ENCODE data around the gene PPP2R5B. TPM values are rescaled to one million over a fixed set of nuclear protein-coding genes. Genes with fewer than 3 reads are reported as not detected.
A peak's percentile ranks its signal among the peaks of the same experiment; 100 is the strongest.

PPP2R5B gene
- total RNA-seq, 1 experiment from 2014 or later: 14.0 TPM

- Histone ChIP-seq H3K4me1 (ENCODE audit: control insufficient read depth, insufficient read depth, low read length) (peaks cover 20% of the 10 kb centered on the region), H3K27me3 (ENCODE audit: control insufficient read depth, insufficient read depth, low read length) (no peaks in the 10 kb centered on the region), H3K9me3 (ENCODE audit: control insufficient read depth, insufficient read depth, low read depth, low read length) (no peaks in the 10 kb centered on the region), H3K36me3 (ENCODE audit: control insufficient read depth, insufficient read depth, low read length) (no peaks in the 10 kb centered on the region; the same call in 1 of the 2 replicates), H3K4me3 (ENCODE audit: low read depth in 2 of 2, low read length in 2 of 2) (no peak overlapping the region), H3K27ac (ENCODE audit: low read length) (no peak overlapping the region)
- intact Hi-C loops (cut with micrococcal nuclease; ENCODE audit: unreplicated experiment): no loop called here
- TF ChIP-seq REST (IDR thresholded peaks at IDR 0.05; ENCODE audit: insufficient read depth in 1 of 2, low read depth in 2 of 2, low read length in 1 of 2) (no peak), SIN3A (IDR thresholded peaks at IDR 0.05; ENCODE audit: borderline replicate concordance, insufficient read depth, low read depth, low read length) (no peak), POLR2AphosphoS5 (IDR thresholded peaks at IDR 0.05; ENCODE audit: low read depth, low read length) (no peak), CTCF (IDR thresholded peaks at IDR 0.05) (no peak), TCF7L2 (IDR thresholded peaks at IDR 0.05; ENCODE audit: low read depth, low read length) (no peak)
- ATAC-seq: no peak
- POLR2A ChIA-PET: no interaction called here
- no peak for DNase-seq (ENCODE audit: low read depth, low spot score)
- in situ Hi-C loops (cut with HindIII; ENCODE audit: low pct_unique_long_range_greater_than_20kb, low sequenced_read_pairs): no loop called here
- CTCF ChIA-PET: interaction anchor here (0.6 to 0.8 kb wide), 2 partner anchors 10 to 54 kb away, joined by 3 read pairs; no protein-coding TSS in a partner anchor
- BruUV-seq (replicated peaks): no TSS peak
Measured at GRCh38 chr11:64898541-64898940, 25.9 kb upstream of the PPP2R5B start.

GRCh38 chr11:64900263-64900678 lies 24.2 kb upstream of the PPP2R5B start:
- CTCF ChIA-PET: interaction anchor here (0.6 to 1.1 kb wide), 4 partner anchors 12 to 113 kb away, joined by 3 to 9 read pairs (median 4); no protein-coding TSS in a partner anchor
- DNase-seq (ENCODE audit: low read depth, low spot score) (no peak), ATAC-seq (peak; percentile 70)
- Histone ChIP-seq H3K27ac (ENCODE audit: low read length) (peak overlapping the region; percentile 36), H3K36me3 (ENCODE audit: control insufficient read depth, insufficient read depth, low read length) (no peaks in the 10 kb centered on the region; the same call in 1 of the 2 replicates), H3K4me1 (ENCODE audit: control insufficient read depth, insufficient read depth, low read length) (peaks cover 7% of the 10 kb centered on the region), H3K27me3 (ENCODE audit: control insufficient read depth, insufficient read depth, low read length) (no peaks in the 10 kb centered on the region), H3K9me3 (ENCODE audit: control insufficient read depth, insufficient read depth, low read depth, low read length) (no peaks in the 10 kb centered on the region), H3K4me3 (ENCODE audit: low read depth in 2 of 2, low read length in 2 of 2) (no peak overlapping the region)
- TF ChIP-seq CTCF (IDR thresholded peaks at IDR 0.05) (no peak), REST (IDR thresholded peaks at IDR 0.05; ENCODE audit: insufficient read depth in 1 of 2, low read depth in 2 of 2, low read length in 1 of 2) (no peak), TCF7L2 (IDR thresholded peaks at IDR 0.05; ENCODE audit: low read depth, low read length) (peak; percentile 58; the same call in 1 of the 2 replicates), POLR2AphosphoS5 (IDR thresholded peaks at IDR 0.05; ENCODE audit: low read depth, low read length) (no peak), SIN3A (IDR thresholded peaks at IDR 0.05; ENCODE audit: borderline replicate concordance, insufficient read depth, low read depth, low read length) (no peak)
- intact Hi-C loops (cut with micrococcal nuclease; ENCODE audit: unreplicated experiment): no loop called here
- in situ Hi-C loops (cut with HindIII; ENCODE audit: low pct_unique_long_range_greater_than_20kb, low sequenced_read_pairs): no loop called here
- no TSS peak for BruUV-seq (replicated peaks)
- POLR2A ChIA-PET: interaction anchor here (1.0 kb wide), 1 partner anchor 12 kb away, joined by 3 read pairs; no protein-coding TSS in a partner anchor

All from Panc1 (cell line).